ENCODE results near the gene RNPC3.
"Not testable (repeated sequence)": the region's sequence is repeated elsewhere in the genome, so short reads cannot be mapped to it uniquely, and the experiment has no call there.

The RNPC3 gene

DNA sequence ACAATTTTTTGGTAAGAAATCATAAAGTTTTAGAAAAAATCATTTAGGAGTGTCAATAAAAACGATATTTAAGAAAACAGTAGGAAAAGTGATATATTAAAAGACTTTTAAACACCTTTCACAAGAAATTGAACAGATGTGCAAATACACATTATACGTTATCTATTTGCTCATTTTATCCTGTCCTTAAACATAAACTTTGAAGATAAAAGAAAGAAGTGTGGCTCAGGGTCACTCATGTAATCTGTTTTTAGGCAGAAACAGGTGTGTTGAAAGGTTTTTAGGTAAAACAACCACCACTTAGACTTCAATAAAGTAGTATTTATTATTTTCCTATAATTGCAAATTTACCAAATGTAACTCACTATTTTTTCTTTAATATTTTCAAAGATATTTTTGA lies 59.0 kb downstream of the RNPC3 start:
- peaks cover 2% of the 10 kb centered on the region for H3K9me3 Mint-ChIP-seq
- no peaks in the 10 kb centered on the region for H3K4me1 Mint-ChIP-seq
- H3K4me3 Mint-ChIP-seq, result no peak overlapping the region
- H3K27ac Mint-ChIP-seq, result no peak overlapping the region
- ATAC-seq, result no peak
- H3K36me3 Mint-ChIP-seq, result no peaks in the 10 kb centered on the region
- no peak for DNase-seq (ENCODE audit: low spot score in 2 of 2)

DNA sequence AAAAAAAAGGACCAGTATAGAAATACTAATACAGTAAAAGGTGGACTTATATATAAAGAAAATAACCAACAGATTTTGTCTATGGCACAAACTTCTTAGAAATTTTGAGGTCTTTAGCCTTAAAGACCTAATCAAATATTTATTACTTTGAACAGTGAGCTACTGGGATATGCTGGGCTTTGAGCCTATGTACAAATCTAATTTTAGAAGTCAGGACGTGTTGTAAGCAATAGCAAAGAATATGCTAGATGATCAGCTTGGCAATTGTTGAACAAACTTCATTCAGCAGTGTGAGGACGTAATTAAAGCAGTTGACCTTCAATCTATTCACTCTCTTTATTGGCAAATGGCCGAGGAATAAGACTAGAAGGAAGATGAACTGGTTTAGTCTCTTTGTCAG lies 77.2 kb downstream of the RNPC3 start:
- H3K4me3 Mint-ChIP-seq; H3K9me3 Mint-ChIP-seq; H3K36me3 Mint-ChIP-seq; DNase-seq (ENCODE audit: low spot score in 2 of 2); H3K27ac Mint-ChIP-seq; H3K4me1 Mint-ChIP-seq; ATAC-seq: not testable (repeated sequence)

Data from stimulated activated effector memory CD8-positive, alpha-beta T cell treated with anti-CD3 and anti-CD28 coated beads, Interleukin-12 subunit alpha, Interleukin-12 subunit beta, amount 100 ng/mL, for 72 hours (primary cell).